HepG2 (cell line): ENCODE data around the gene STEAP2. TPM values are rescaled to one million over a fixed set of nuclear protein-coding genes. Genes with fewer than 3 reads are reported as not detected.
A peak's percentile ranks its signal among the peaks of the same experiment; 100 is the strongest.

ENCODE experiments used
- ATM ChIP-seq: fragments of 450-650 bp; IDR thresholded peaks from 2 replicates; pipeline ENCODE4 v1.7.1; 2017; ENCODE audit warnings: mild to moderate bottlenecking, borderline replicate concordance
- CENPX ChIP-seq: sonication (generic); formaldehyde crosslinking; IDR thresholded peaks from 2 replicates; pipeline ENCODE4 v1.9.0; 2021; ENCODE audit warnings: mild to moderate bottlenecking, missing genetic modification reagents, moderate library complexity
- ETV5 ChIP-seq: IDR thresholded peaks from 2 replicates; pipeline ENCODE4 v1.6.1; 2018; ENCODE audit warnings: missing biosample characterization, missing genetic modification reagents, inconsistent platforms, borderline replicate concordance
- FOXA1 ChIP-seq, 2 experiments: fragments of 450-650 bp in 1 of 2; sonication (generic) in 1 of 2; formaldehyde crosslinking in 1 of 2; IDR thresholded peaks; 2 replicates each; pipeline versions ENCODE4 v1.4.0 to v1.6.1; 2016 to 2020; ENCODE audit warnings: missing genetic modification reagents in 1 of 2
- HES4 ChIP-seq: sonication (generic); formaldehyde crosslinking; IDR thresholded peaks from 2 replicates; pipeline ENCODE4 v1.9.0; 2021; ENCODE audit warnings: mild to moderate bottlenecking, missing genetic modification reagents, borderline replicate concordance
- ISX ChIP-seq: sonication (generic); formaldehyde crosslinking; conservative IDR thresholded peaks from 2 replicates; pipeline ENCODE4 v1.5.0; 2020; ENCODE audit warnings: missing genetic modification reagents
- JUN ChIP-seq: sonication (generic); formaldehyde crosslinking; IDR thresholded peaks from 2 replicates; pipeline ENCODE4 v1.4.0; 2020; ENCODE audit warnings: mild to moderate bottlenecking, missing genetic modification reagents
- KDM4B ChIP-seq: sonication (generic); formaldehyde crosslinking; IDR thresholded peaks from 2 replicates; pipeline ENCODE4 v1.4.0; 2020; ENCODE audit warnings: missing genetic modification reagents
- KDM5A ChIP-seq: fragments of 200-600 bp; sonication (generic); IDR thresholded peaks from 2 replicates; pipeline ENCODE4 v1.7.0; 2018; ENCODE audit warnings: antibody characterized with exemption, mild to moderate bottlenecking, low read length, borderline replicate concordance
- KLF15 ChIP-seq: sonication (generic); formaldehyde crosslinking; IDR thresholded peaks from 2 replicates; pipeline ENCODE4 v1.8.1; 2023; ENCODE audit warnings: borderline replicate concordance, mild to moderate bottlenecking, inconsistent platforms, missing genetic modification reagents, mixed read lengths
- MATR3 ChIP-seq: sonication (generic); formaldehyde crosslinking; IDR thresholded peaks from 2 replicates; pipeline ENCODE4 v1.4.0; 2020; ENCODE audit warnings: missing genetic modification reagents
- NFKBIZ ChIP-seq: IDR thresholded peaks from 2 replicates; pipeline ENCODE4 v1.6.1; 2018; ENCODE audit warnings: missing genetic modification reagents, missing compliant biosample characterization
- NFRKB ChIP-seq: fragments of 450-650 bp; IDR thresholded peaks from 2 replicates; pipeline ENCODE4 v1.6.1; 2017
- PHF8 ChIP-seq: sonication (generic); formaldehyde crosslinking; IDR thresholded peaks from 2 replicates; pipeline ENCODE4 v1.5.0; 2020; ENCODE audit warnings: missing genetic modification reagents
- RBM39 ChIP-seq: fragments of 200-400 bp; formaldehyde crosslinking; IDR thresholded peaks from one replicate; pipeline ENCODE4 v1.6.1; 2018; ENCODE audit warnings: antibody characterized with exemption, mild to moderate bottlenecking, low read depth, low read length; ENCODE audit not compliant: poor library complexity, severe bottlenecking
- RFX1 ChIP-seq: fragments of 450-650 bp; IDR thresholded peaks from 2 replicates; pipeline ENCODE4 v1.6.1; 2017
- TBX2 ChIP-seq: sonication (generic); formaldehyde crosslinking; IDR thresholded peaks from 2 replicates; pipeline ENCODE4 v1.5.0; 2020; ENCODE audit warnings: missing genetic modification reagents, mild to moderate bottlenecking, borderline replicate concordance
- TCF7 ChIP-seq: sonication (generic); IDR thresholded peaks from 2 replicates; pipeline ENCODE4 v1.6.1; 2016; ENCODE audit warnings: antibody characterized with exemption, low read depth
- ZFP36L1 ChIP-seq: sonication (generic); formaldehyde crosslinking; IDR thresholded peaks from 2 replicates; pipeline ENCODE4 v1.8.0; 2022; ENCODE audit warnings: mild to moderate bottlenecking, missing genetic modification reagents, moderate library complexity
- ZNF264 ChIP-seq: sonication (generic); formaldehyde crosslinking; IDR thresholded peaks from 2 replicates; pipeline ENCODE4 v1.4.0; 2020; ENCODE audit warnings: missing genetic modification reagents
- ZNF354B ChIP-seq: sonication (generic); formaldehyde crosslinking; IDR thresholded peaks from 2 replicates; pipeline ENCODE4 v1.8.0; 2022; ENCODE audit warnings: mild to moderate bottlenecking, missing genetic modification reagents
- ZNF484 ChIP-seq: sonication (generic); formaldehyde crosslinking; IDR thresholded peaks from 2 replicates; pipeline ENCODE4 v1.5.1; 2020; ENCODE audit warnings: mild to moderate bottlenecking, low read depth, missing genetic modification reagents, borderline replicate concordance
- ZNF557 ChIP-seq: sonication (generic); formaldehyde crosslinking; IDR thresholded peaks from 2 replicates; pipeline ENCODE4 v1.4.0; 2020; ENCODE audit warnings: missing genetic modification reagents
- ZNF629 ChIP-seq: sonication (generic); formaldehyde crosslinking; conservative IDR thresholded peaks from 2 replicates; pipeline ENCODE4 v1.5.0; 2020; ENCODE audit warnings: missing genetic modification reagents
- ZNF7 ChIP-seq: IDR thresholded peaks from 2 replicates; pipeline ENCODE4 v1.6.1; 2016; ENCODE audit warnings: missing biosample characterization, missing genetic modification reagents
- ZNF766 ChIP-seq: sonication (generic); formaldehyde crosslinking; IDR thresholded peaks from 2 replicates; pipeline ENCODE4 v1.5.0; 2020; ENCODE audit warnings: missing genetic modification reagents, borderline replicate concordance
- ZNF883 ChIP-seq: sonication (generic); formaldehyde crosslinking; IDR thresholded peaks from 2 replicates; pipeline ENCODE4 v1.5.1; 2020; ENCODE audit warnings: mild to moderate bottlenecking, missing genetic modification reagents; ENCODE audit errors: not compliant biosample characterization
- polyA plus RNA-seq, 8 experiments: library from polyadenylated mRNA; depleted of rRNA in 3 of 8; stranded (reverse) in 7 of 8; unstranded in 1 of 8; fragments of >200 nt; fragmentation: Illumina TruSeq in 4 of 8; extraction: Trizol in 4 of 8; gene quantifications; 2 replicates each; pipeline versions ENCODE4 v1.2.1 to v1.2.3, GENCODE V29; 2011 to 2016; ENCODE audit warnings: low read depth in 4 of 8, missing spikeins in 1 of 8, mixed read lengths in 1 of 8; ENCODE audit not compliant: insufficient read depth in 1 of 8
- total RNA-seq, 5 experiments: library from RNA; depleted of rRNA; stranded (reverse); fragments of >200 nt; fragmentation: Illumina TruSeq; extraction: Trizol; gene quantifications; 2 replicates each; pipeline ENCODE4 v1.2.3, GENCODE V29; 2016; ENCODE audit warnings: low read depth in 1 of 5
- TF ChIP-seq, protein P1 (sequence below): IDR thresholded peaks from 2 replicates; pipeline ENCODE4 v1.6.1; 2016; ENCODE audit warnings: missing genetic modification reagents, missing compliant biosample characterization
- TF ChIP-seq, protein P2 (sequence below): sonication (generic); formaldehyde crosslinking; IDR thresholded peaks from 2 replicates; pipeline ENCODE4 v1.4.0; 2020; ENCODE audit warnings: missing genetic modification reagents, mild to moderate bottlenecking, borderline replicate concordance
- TF ChIP-seq, protein P3 (sequence below): sonication (generic); formaldehyde crosslinking; IDR thresholded peaks from 2 replicates; pipeline ENCODE4 v1.4.0; 2020; ENCODE audit warnings: missing genetic modification reagents, borderline replicate concordance

STEAP2 gene
- total and polyA plus RNA-seq, 2 of the 13 experiments (the other 11 are each of a cell fraction or from before 2014, with no cell fraction given) = 4.3 to 4.4 TPM

DNA sequence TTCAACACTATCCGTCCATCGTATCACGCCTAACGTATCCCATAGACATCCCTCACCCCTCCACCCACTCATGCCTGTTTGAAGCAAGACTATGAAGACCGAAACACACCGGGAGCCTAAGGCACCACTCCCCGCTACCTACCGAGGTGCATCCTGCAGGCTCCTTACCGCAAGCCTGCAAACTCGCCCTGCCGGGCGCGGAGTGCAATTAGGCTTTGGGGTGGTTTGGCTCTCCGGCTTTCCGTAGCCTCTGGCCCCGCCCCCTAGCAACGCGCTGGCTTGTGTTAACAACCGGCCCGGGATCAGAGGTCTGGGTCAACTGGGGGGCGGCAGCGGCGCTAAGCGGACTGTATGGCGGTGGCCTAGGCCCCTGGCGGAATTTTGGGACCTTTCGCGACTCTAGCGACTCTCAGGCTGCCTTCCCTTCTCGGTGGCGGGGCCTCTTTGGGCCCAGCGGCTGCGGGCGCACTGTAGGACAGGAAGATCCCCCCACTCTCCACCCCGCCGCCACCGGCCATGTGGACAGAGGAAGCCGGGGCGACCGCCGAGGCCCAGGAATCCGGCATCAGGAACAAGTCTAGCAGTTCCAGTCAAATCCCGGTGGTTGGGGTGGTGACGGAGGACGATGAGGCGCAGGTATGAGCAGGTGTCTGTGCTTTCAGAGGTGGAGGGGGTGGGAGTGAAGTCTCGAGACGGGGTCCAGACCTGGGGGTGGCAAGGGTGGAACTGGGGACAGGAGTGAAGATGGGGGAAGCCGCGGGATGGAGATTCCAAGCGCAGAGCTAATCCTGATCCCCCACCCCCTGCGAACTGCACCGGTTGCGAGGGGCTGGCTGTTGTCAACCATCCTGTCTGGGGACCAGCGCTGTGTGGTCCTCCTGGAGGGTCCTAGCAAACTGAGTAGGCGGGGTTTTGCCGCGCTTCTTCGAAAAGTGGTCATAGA, 33.6 kb downstream of the STEAP2 start, which contains the start of gene CFAP69 (continued):
- TF ChIP-seq, protein P1, sequence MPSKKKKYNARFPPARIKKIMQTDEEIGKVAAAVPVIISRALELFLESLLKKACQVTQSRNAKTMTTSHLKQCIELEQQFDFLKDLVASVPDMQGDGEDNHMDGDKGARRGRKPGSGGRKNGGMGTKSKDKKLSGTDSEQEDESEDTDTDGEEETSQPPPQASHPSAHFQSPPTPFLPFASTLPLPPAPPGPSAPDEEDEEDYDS (CRISPR knock-in tag) = peak; percentile 32; the same call in 1 of the 2 replicates
- TF ChIP-seq NFKBIZ (CRISPR knock-in tag) = no peak
- TF ChIP-seq ETV5 (CRISPR knock-in tag) = no peak
- TF ChIP-seq NFRKB = no peak
- TF ChIP-seq JUN (CRISPR knock-in tag) = no peak
- peak; percentile 72; the same call in 1 of the 2 replicates for TF ChIP-seq TBX2 (CRISPR knock-in tag)
- TF ChIP-seq MATR3 (CRISPR knock-in tag) = no peak
- 0 out of 2 replicates have a peak, but pooled peaks have one; percentile 43 for TF ChIP-seq ZFP36L1 (CRISPR knock-in tag)
- TF ChIP-seq ZNF883 (CRISPR knock-in tag) = peak; percentile 48
- peak; percentile 88 for TF ChIP-seq RFX1
- no peak for TF ChIP-seq ZNF766
- no peak for TF ChIP-seq HES4 (CRISPR knock-in tag)
- 0 out of 2 replicates have a peak, but pooled peaks have one; percentile 5 for TF ChIP-seq ZNF557
- no peak for TF ChIP-seq ZNF484 (CRISPR knock-in tag)
- peak; percentile 83 for TF ChIP-seq KDM5A
- peak; percentile 21; the same call in 1 of the 2 replicates for TF ChIP-seq ZNF354B (CRISPR knock-in tag)
- peak; percentile 87 for TF ChIP-seq PHF8 (CRISPR knock-in tag)
- TF ChIP-seq KDM4B = no peak
- TF ChIP-seq ZNF7 = no peak
- TF ChIP-seq ATM = no peak
- no peak for TF ChIP-seq FOXA1 (IDR thresholded peaks at IDR 0.05)
- no peak for TF ChIP-seq FOXA1 (CRISPR knock-in tag; IDR thresholded peaks at IDR 0.05)
- TF ChIP-seq ZNF264 (CRISPR knock-in tag) = no peak
- no peak for TF ChIP-seq ISX (CRISPR knock-in tag)
- TF ChIP-seq TCF7 = no peak
- TF ChIP-seq, protein P2, sequence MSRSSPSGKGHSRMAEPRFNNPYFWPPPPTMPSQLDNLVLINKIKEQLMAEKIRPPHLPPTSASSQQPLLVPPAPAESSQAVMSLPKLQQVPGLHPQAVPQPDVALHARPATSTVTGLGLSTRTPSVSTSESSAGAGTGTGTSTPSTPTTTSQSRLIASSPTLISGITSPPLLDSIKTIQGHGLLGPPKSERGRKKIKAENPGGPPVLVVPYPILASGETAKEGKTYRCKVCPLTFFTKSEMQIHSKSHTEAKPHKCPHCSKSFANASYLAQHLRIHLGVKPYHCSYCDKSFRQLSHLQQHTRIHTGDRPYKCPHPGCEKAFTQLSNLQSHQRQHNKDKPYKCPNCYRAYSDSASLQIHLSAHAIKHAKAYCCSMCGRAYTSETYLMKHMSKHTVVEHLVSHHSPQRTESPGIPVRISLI (CRISPR knock-in tag) = no peak
- TF ChIP-seq ZNF629 (CRISPR knock-in tag) = no peak
- peak; percentile 43 for TF ChIP-seq RBM39
- TF ChIP-seq KLF15 (CRISPR knock-in tag) = no peak; the same call in 1 of the 2 replicates
- TF ChIP-seq CENPX (CRISPR knock-in tag) = no peak
- TF ChIP-seq, protein P3, sequence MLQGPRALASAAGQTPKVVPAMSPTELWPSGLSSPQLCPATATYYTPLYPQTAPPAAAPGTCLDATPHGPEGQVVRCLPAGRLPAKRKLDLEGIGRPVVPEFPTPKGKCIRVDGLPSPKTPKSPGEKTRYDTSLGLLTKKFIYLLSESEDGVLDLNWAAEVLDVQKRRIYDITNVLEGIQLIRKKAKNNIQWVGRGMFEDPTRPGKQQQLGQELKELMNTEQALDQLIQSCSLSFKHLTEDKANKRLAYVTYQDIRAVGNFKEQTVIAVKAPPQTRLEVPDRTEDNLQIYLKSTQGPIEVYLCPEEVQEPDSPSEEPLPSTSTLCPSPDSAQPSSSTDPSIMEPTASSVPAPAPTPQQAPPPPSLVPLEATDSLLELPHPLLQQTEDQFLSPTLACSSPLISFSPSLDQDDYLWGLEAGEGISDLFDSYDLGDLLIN (CRISPR knock-in tag) = no peak
